Stromal cell of bone marrow (primary cell): ENCODE data around the gene NANOGP8.
"Not testable (repeated sequence)": the region's sequence is repeated elsewhere in the genome, so short reads cannot be mapped to it uniquely, and the experiment has no call there.

Experiments
- DNase-seq: peaks from one replicate; pipeline ENCODE4 v3.0.0-alpha.2; 2012; ENCODE audit warnings: low read depth

The NANOGP8 gene

GRCh38 chr15:35092846-35093245, 7.8 kb upstream of the NANOGP8 start:
- no peak for DNase-seq

GRCh38 chr15:35092311-35092710, 7.2 kb upstream of the NANOGP8 start:
- DNase-seq = no peak

GRCh38 chr15:35090104-35090807, 5.2 kb upstream of the NANOGP8 start:
- no peak for DNase-seq

GRCh38 chr15:35089551-35089950, 4.5 kb upstream of the NANOGP8 start:
- no peak for DNase-seq

- DNase-seq = no peak
Measured at GRCh38 chr15:35088329-35088728, 3.2 kb upstream of the NANOGP8 start.

GRCh38 chr15:35087759-35088158, 2.7 kb upstream of the NANOGP8 start:
- DNase-seq = no peak

GRCh38 chr15:35082371-35083348, 2.4 kb downstream of the NANOGP8 start:
- DNase-seq = not testable (repeated sequence)

GRCh38 chr15:35081626-35082365, 3.3 kb downstream of the NANOGP8 start:
- DNase-seq = not testable (repeated sequence)

GRCh38 chr15:35080226-35080625, 4.9 kb downstream of the NANOGP8 start:
- DNase-seq = no peak

GRCh38 chr15:35078221-35078915, 6.7 kb downstream of the NANOGP8 start:
- peak; percentile 21 for DNase-seq

- DNase-seq = no peak
Measured at GRCh38 chr15:35071106-35071505, 14.0 kb downstream of the NANOGP8 start.

GRCh38 chr15:35068846-35069475, 16.1 kb downstream of the NANOGP8 start:
- DNase-seq = no peak

GRCh38 chr15:35067496-35068347, 17.4 kb downstream of the NANOGP8 start:
- no peak for DNase-seq

- no peak for DNase-seq
Measured at GRCh38 chr15:35066094-35066493, 19.0 kb downstream of the NANOGP8 start.

- DNase-seq = no peak
Measured at GRCh38 chr15:35064576-35065190, 20.4 kb downstream of the NANOGP8 start.

- DNase-seq = no peak
Measured at GRCh38 chr15:35062738-35063099, 22.4 kb downstream of the NANOGP8 start.

GRCh38 chr15:35061825-35062737, 23.0 kb downstream of the NANOGP8 start:
- no peak for DNase-seq

- no peak for DNase-seq
Measured at GRCh38 chr15:35061161-35061824, 23.8 kb downstream of the NANOGP8 start.
